GM12891 (cell line): ENCODE results near the gene AVPR1B.
"Not testable (repeated sequence)": the region's sequence is repeated elsewhere in the genome, so short reads cannot be mapped to it uniquely, and the experiment has no call there.

Experiments
- POLR2A ChIP-seq: IDR thresholded peaks from 2 replicates; pipeline ENCODE4 v1.6.1; 2011; ENCODE audit warnings: low read depth, low read length, control low read depth
- POLR2AphosphoS5 ChIP-seq: IDR thresholded peaks from 2 replicates; pipeline ENCODE4 v1.6.1; 2011; ENCODE audit warnings: low read depth, low read length, control low read depth
- POU2F2 ChIP-seq: IDR thresholded peaks from 2 replicates; pipeline ENCODE4 v1.6.1; 2011; ENCODE audit warnings: low read depth, mild to moderate bottlenecking, control low read depth, low read length, moderate library complexity
- SPI1 ChIP-seq: IDR thresholded peaks from 2 replicates; pipeline ENCODE4 v1.6.1; 2011; ENCODE audit warnings: low read depth, low read length, control low read depth
- TAF1 ChIP-seq: IDR thresholded peaks from 2 replicates; pipeline ENCODE4 v1.6.1; 2011; ENCODE audit warnings: low read depth, low read length, control low read depth

- not testable (repeated sequence) for TF ChIP-seq SPI1, POLR2AphosphoS5, POLR2A, POU2F2, TAF1
Measured at GRCh38 chr1:206064001-206064400, 53.2 kb downstream of the AVPR1B start.
